Transverse colon (tissue), 4 donors: ENCODE measurements around the gene SNUPN. TPM values are rescaled to one million over a fixed set of nuclear protein-coding genes. Genes with fewer than 3 reads are reported as not detected.
"Not testable (repeated sequence)": the region's sequence is repeated elsewhere in the genome, so short reads cannot be mapped to it uniquely, and the experiment has no call there.

Source experiments
- DNase-seq: peaks from one replicate; pipeline ENCODE4 v3.0.0-alpha.2; 2019
- H3K27ac ChIP-seq, 4 donors: fragments of 200-600 bp; sonication (generic); 2 replicates each; pipeline ENCODE4 v1.5.1; 2016 to 2018; ENCODE audit warnings: inconsistent platforms in 4 of 4
- H3K27me3 ChIP-seq: fragments of 200-600 bp; sonication (generic); 2 replicates; pipeline ENCODE4 v1.5.1; 2017; ENCODE audit warnings: inconsistent platforms
- H3K36me3 ChIP-seq, 4 donors: fragments of 200-600 bp; sonication (generic); 2 replicates each; pipeline ENCODE4 v1.5.1; 2017 to 2019; ENCODE audit warnings: inconsistent platforms in 4 of 4
- H3K4me1 ChIP-seq, 4 donors: fragments of 200-600 bp; sonication (generic); 2 replicates each; pipeline ENCODE4 v1.5.1; 2017 to 2020; ENCODE audit warnings: inconsistent platforms in 4 of 4
- H3K4me3 ChIP-seq, 4 donors: fragments of 200-600 bp; sonication (generic); 1 replicate in 1 of 4; 2 replicates in 3 of 4; pipeline versions ENCODE4 v1.5.1 to v1.6.1; 2017 to 2019; ENCODE audit warnings: inconsistent platforms in 4 of 4
- H3K9me3 ChIP-seq, 2 donors: fragments of 200-600 bp; sonication (generic); 2 replicates each; pipeline ENCODE4 v1.5.1; 2017 to 2019; ENCODE audit warnings: inconsistent platforms in 2 of 2
- EP300 ChIP-seq: sonication (generic); formaldehyde crosslinking; IDR thresholded peaks from one replicate; pipeline ENCODE4 v1.6.1; 2017; ENCODE audit warnings: antibody characterized with exemption, low read depth
- POLR2A ChIP-seq: fragments of 450-650 bp; IDR thresholded peaks from one replicate; pipeline ENCODE4 v1.6.1; 2016; ENCODE audit warnings: antibody characterized with exemption, mild to moderate bottlenecking, moderate library complexity
- POLR2AphosphoS5 ChIP-seq, 3 donors: sonication (generic); formaldehyde crosslinking; IDR thresholded peaks; one replicate each; pipeline ENCODE4 v1.6.1; 2016; ENCODE audit warnings: antibody characterized with exemption in 3 of 3
- WGBS, 2 donors: methylation state at CpG; one replicate each; pipeline ENCODE4 v1.1.5; 2018; ENCODE audit warnings: low coverage in 1 of 2; 5-methylcytosine and 5-hydroxymethylcytosine counted together
- in situ Hi-C, 4 donors: fragments of 200-750 bp; cut with MboI; loops; one replicate each; pipeline versions ENCODE4 v1.15.0 to v1.15.1; 2017; ENCODE audit warnings: low sequenced_read_pairs in 3 of 4, low pct_ligation_motif_present in 1 of 4, low pct_unique_long_range_greater_than_20kb in 1 of 4
- intact Hi-C: fragments of 100-400 bp; cut with DNase I; formaldehyde crosslinking; loops from one replicate; pipeline ENCODE4 v1.15.1; 2023; ENCODE audit warnings: low total_unique reads
- total RNA-seq, 4 donors: library from RNA; depleted of rRNA; stranded (reverse); fragments of >200 nt; gene quantifications; one replicate each; pipeline ENCODE4 v1.1.0, GENCODE V29; 2016
- TF ChIP-seq, protein P1 (sequence below), 5 experiments: fragments of 200-600 bp in 3 of 5; fragments of 450-650 bp in 2 of 5; sonication (generic) in 3 of 5; IDR thresholded peaks; 1 replicate in 2 of 5; 2 replicates in 3 of 5; pipeline ENCODE4 v1.5.1; 2016 to 2017; ENCODE audit warnings: antibody characterized with exemption in 5 of 5, inconsistent platforms in 3 of 5, mild to moderate bottlenecking in 2 of 5, moderate library complexity in 1 of 5

Gene SNUPN
- total RNA-seq, 4 donors from 2014 or later = 9.4 to 29.5 (median 23.2) TPM

DNA sequence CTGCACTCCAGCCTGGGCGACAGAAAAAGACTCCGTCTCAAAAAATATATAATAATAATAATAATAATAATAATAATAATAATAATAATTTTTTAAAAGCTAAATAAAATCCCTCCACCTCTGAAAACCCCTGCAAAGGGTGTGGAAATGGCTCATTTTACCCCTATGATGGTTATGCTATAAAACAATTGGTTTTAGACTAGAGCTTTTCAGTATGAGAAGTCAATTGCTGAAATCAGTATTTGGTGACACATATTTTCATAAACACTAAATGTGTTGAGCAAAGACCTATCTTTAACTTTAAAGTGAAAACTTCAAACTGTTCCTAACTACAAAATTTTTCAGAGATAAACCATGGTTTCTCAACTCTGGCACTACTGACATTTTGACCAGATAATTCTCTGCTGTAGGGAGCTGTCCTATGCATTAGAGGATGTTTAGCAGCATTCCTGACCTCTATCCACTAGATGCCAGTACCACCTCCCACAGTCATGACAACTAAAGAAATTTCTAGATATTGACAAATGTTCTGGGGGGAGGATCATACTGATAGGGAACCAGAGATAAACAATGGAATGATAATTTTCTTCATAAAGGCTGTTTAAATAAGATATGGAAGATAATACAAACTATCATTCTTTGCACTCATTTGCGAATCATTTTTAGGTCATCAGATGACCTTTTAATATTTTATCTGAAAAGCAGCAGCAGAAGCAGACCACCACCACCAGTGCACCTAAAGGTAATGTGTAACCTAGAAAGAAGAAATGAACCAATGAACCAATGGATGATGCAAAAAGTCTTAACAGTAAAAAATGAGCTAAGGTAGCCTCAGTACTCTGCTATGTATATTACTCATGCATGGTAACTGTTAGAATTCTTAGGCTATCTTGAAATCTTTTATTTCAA is 60.2 kb downstream of the SNUPN start:
- in situ Hi-C loops = no loop called here
- Histone ChIP-seq H3K27me3 (no peaks in the 10 kb centered on the region), H3K36me3 (no peaks in the 10 kb centered on the region), H3K9me3 (no peaks in the 10 kb centered on the region), H3K27ac (no peak overlapping the region), H3K4me3 (no peak overlapping the region), H3K4me1 (peaks cover 0 to 7% (median 3%) of the 10 kb centered on the region in 4 donors)
- 97% methylated on average over 3 of the region's 3 CpGs for WGBS, 2 donors
- TF ChIP-seq POLR2A (no peak), EP300 (no peak), POLR2AphosphoS5 (IDR thresholded peaks at IDR 0.05) (no peak)
- TF ChIP-seq, protein P1, sequence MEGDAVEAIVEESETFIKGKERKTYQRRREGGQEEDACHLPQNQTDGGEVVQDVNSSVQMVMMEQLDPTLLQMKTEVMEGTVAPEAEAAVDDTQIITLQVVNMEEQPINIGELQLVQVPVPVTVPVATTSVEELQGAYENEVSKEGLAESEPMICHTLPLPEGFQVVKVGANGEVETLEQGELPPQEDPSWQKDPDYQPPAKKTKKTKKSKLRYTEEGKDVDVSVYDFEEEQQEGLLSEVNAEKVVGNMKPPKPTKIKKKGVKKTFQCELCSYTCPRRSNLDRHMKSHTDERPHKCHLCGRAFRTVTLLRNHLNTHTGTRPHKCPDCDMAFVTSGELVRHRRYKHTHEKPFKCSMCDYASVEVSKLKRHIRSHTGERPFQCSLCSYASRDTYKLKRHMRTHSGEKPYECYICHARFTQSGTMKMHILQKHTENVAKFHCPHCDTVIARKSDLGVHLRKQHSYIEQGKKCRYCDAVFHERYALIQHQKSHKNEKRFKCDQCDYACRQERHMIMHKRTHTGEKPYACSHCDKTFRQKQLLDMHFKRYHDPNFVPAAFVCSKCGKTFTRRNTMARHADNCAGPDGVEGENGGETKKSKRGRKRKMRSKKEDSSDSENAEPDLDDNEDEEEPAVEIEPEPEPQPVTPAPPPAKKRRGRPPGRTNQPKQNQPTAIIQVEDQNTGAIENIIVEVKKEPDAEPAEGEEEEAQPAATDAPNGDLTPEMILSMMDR (IDR thresholded peaks at IDR 0.05) = no peak
- DNase-seq = no peak
- intact Hi-C loops = no loop called here

DNA sequence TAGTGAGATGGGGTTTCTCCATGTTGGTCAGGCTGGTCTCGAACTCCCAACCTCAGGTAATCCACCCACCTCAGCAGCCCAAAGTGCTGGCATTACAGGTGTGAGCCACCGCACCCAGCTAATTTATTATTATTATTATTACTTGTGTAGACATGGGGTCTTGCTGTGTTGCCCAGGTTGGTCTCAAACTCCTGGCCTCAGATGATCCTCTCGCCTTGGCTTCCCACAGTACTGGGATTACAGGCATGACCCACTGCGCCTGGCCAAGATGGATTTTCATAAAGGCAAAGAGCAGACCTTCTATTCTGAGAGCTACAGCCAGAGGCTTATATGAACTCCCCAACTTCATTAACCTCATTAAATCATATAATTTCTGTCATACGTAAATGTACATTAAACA is 63.6 kb downstream of the SNUPN start:
- Histone ChIP-seq H3K27me3 (no peaks in the 10 kb centered on the region), H3K4me3 (no peak overlapping the region), H3K27ac (no peak overlapping the region), H3K4me1 (no peaks in the 10 kb centered on the region), H3K36me3 (no peaks in the 10 kb centered on the region), H3K9me3 (no peaks in the 10 kb centered on the region)
- intact Hi-C loops (no loop called here), in situ Hi-C loops (no loop called here)
- no peak for DNase-seq
- 97% methylated on average over 5 of the region's 5 CpGs; no CpG with 5 or more reads in 1 of the 2 donors for WGBS, 2 donors
- TF ChIP-seq EP300 (no peak), POLR2AphosphoS5 (IDR thresholded peaks at IDR 0.05) (no peak), POLR2A (no peak)
- TF ChIP-seq, protein P1 (IDR thresholded peaks at IDR 0.05) = no peak

DNA sequence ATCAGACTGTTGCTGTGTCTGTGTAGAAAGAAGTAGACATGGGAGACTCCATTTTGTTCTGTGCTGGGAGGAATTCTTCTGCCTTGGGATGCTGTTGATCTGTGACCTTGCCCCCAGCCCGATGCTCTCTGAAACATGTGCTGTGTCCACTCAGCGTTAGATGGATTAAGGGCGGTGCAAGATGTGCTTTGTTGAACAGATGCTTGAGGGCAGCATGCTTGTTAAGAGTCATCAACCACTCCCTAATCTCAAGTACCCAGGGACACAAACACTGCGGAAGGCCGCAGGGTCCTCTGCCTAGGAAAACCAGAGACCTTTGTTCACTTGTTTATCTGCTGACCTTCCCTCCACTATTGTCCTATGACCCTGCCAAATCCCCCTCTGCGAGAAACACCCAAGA is 66.2 kb downstream of the SNUPN start:
- H3K9me3 ChIP-seq, intact Hi-C loops, H3K27ac ChIP-seq, in situ Hi-C loops, H3K36me3 ChIP-seq, H3K27me3 ChIP-seq, H3K4me1 ChIP-seq, DNase-seq, H3K4me3 ChIP-seq: not testable (repeated sequence)
- 90% methylated on average over 6 of the region's 6 CpGs; no CpG with 5 or more reads in 1 of the 2 donors for WGBS, 2 donors

DNA sequence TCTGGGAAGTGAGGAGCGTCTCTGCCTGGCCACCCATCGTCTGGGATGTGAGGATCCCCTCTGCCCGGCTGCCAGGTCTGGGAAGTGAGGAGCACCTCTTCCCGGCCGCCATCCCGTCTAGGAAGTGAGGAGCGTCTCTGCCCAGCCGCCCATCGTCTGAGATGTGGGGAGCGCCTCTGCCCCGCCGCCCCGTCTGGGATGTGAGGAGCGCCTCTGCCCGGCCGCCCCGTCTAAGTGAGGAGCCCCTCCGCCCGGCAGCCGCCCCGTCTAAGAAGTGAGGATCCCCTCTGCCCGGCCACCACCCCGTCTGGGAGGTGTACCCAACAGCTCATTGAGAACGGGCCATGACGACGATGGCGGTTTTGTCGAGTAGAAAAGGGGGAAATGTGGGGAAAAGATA is 66.6 kb downstream of the SNUPN start:
- intact Hi-C loops, H3K27ac ChIP-seq: not testable (repeated sequence)

DNA sequence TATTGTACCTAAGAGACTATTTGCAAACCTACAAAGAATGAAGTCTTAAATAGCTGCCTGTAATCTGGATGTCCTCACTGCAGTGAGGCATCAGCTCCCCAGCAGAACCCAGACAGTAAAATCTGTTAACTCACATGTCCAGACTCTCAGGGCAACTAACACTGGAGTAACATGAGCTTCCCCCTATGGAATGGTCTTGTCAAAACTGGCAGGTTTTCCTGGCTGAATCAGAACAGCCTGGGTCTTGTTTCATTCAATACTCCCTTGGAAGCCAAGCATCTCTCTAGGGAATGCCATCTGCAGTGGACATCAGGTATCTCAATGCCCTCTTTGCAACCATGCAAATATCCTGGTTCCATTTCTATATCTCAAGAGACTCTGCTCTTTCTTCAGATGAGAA is 70.8 kb downstream of the SNUPN start:
- no peaks in the 10 kb centered on the region for H3K9me3 ChIP-seq
- intact Hi-C loops (no loop called here), in situ Hi-C loops (no loop called here)
- H3K4me3 ChIP-seq = no peak overlapping the region
- H3K36me3 ChIP-seq = no peaks in the 10 kb centered on the region
- DNase-seq = no peak
- H3K27me3 ChIP-seq = no peaks in the 10 kb centered on the region
- TF ChIP-seq POLR2AphosphoS5 (IDR thresholded peaks at IDR 0.05) (no peak), POLR2A (no peak), EP300 (no peak)
- TF ChIP-seq, protein P1 (IDR thresholded peaks at IDR 0.05) = no peak
- no peak overlapping the region for H3K27ac ChIP-seq
- peaks cover 0 to 4% (median 0%) of the 10 kb centered on the region in 4 donors for H3K4me1 ChIP-seq

More for the DNA sequence above, 66.6 kb downstream of the SNUPN start:
- H3K27me3 ChIP-seq, H3K4me1 ChIP-seq, in situ Hi-C loops, H3K9me3 ChIP-seq, DNase-seq, H3K36me3 ChIP-seq, H3K4me3 ChIP-seq: not testable (repeated sequence)
- 89 to 93% methylated on average over 12 to 22 of the region's 28 CpGs for WGBS, 2 donors
